Dendritic cell treated with granulocyte-macrophage colony-stimulating factor and Interleukin-4, amounts not matched to agents 40 ng/mL and 50 ng/mL, for 4 days (primary cell): Measurements from ENCODE around the gene CTNS.

Source experiments
- H3K27ac Mint-ChIP-seq: one replicate; pipeline ENCODE4 v1.8.0; 2022; ENCODE audit warnings: mild to moderate bottlenecking, mixed read lengths
- H3K27me3 Mint-ChIP-seq: one replicate; pipeline ENCODE4 v1.8.0; 2022; ENCODE audit warnings: mild to moderate bottlenecking, mixed read lengths
- H3K36me3 Mint-ChIP-seq: one replicate; pipeline ENCODE4 v1.8.0; 2022; ENCODE audit warnings: low read depth, mixed read lengths
- H3K4me1 Mint-ChIP-seq: one replicate; pipeline ENCODE4 v1.8.0; 2022; ENCODE audit warnings: low read depth, mixed read lengths
- H3K4me3 Mint-ChIP-seq: one replicate; pipeline ENCODE4 v1.8.0; 2022; ENCODE audit warnings: mild to moderate bottlenecking, moderate library complexity, mixed read lengths
- H3K9me3 Mint-ChIP-seq: one replicate; pipeline ENCODE4 v1.8.0; 2022; ENCODE audit warnings: mixed read lengths
- intact Hi-C: fragments of 100-400 bp; cut with micrococcal nuclease; formaldehyde crosslinking; loops from one replicate; pipeline ENCODE4 v1.15.0; 2022

CTNS gene

GRCh38 chr17:3678095-3678820 is 41.7 kb downstream of the CTNS start:
- Mint-ChIP-seq H3K4me1 (peaks cover 39% of the 10 kb centered on the region), H3K36me3 (no peaks in the 10 kb centered on the region), H3K9me3 (no peaks in the 10 kb centered on the region), H3K4me3 (no peak overlapping the region), H3K27me3 (peaks cover 13% of the 10 kb centered on the region), H3K27ac (no peak overlapping the region)
- intact Hi-C loops = no loop called here

DNA sequence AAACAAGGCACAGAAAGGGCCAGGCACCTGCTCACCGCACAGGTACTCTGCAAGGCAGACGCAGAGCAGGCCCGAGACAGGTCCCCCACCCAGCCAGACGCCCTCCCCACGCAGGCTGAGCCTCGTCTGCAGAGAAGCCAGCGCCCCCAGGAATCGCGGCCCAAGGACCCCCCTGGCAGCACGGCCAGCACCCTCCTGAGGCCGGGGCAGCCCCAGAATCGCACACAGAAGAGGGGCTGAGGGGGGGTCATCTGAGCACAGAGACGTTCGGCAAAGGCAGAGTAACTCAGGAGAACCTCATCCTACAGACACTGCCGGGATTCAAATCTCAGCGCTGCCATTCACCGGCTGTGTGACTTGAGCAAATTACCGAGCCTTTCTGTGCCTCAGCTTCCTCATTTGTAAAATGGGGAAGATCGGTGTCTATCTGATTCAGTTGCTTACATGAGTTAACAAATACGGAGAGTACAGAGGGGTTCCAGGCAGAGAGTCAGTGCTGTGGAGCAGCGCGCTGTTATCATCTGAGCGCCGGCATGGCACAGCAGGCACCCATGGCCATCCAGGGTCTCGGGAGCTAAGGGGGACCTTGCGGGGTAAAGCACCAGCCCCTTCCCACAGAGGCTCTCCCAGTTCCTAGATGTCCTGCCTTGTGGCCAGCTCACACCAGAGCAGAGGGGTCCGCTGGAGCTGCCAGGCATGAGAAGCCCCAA is 42.4 kb downstream of the CTNS start:
- intact Hi-C loops = no loop called here
- no peaks in the 10 kb centered on the region for H3K9me3 Mint-ChIP-seq
- H3K36me3 Mint-ChIP-seq = no peaks in the 10 kb centered on the region
- H3K27me3 Mint-ChIP-seq = peaks cover 16% of the 10 kb centered on the region
- H3K4me1 Mint-ChIP-seq = peaks cover 38% of the 10 kb centered on the region
- H3K4me3 Mint-ChIP-seq = no peak overlapping the region
- peak overlapping the region; percentile 50 for H3K27ac Mint-ChIP-seq

GRCh38 chr17:3679531-3680126 is 43.1 kb downstream of the CTNS start:
- no peak overlapping the region for H3K4me3 Mint-ChIP-seq
- peaks cover 38% of the 10 kb centered on the region for H3K4me1 Mint-ChIP-seq
- H3K27me3 Mint-ChIP-seq = peaks cover 19% of the 10 kb centered on the region
- intact Hi-C loops = no loop called here
- H3K9me3 Mint-ChIP-seq = no peaks in the 10 kb centered on the region
- H3K27ac Mint-ChIP-seq = peak overlapping the region; percentile 50
- H3K36me3 Mint-ChIP-seq = no peaks in the 10 kb centered on the region

GRCh38 chr17:3681057-3681456 is 44.5 kb downstream of the CTNS start:
- Mint-ChIP-seq H3K27ac (peak overlapping the region; percentile 51), H3K4me3 (no peak overlapping the region), H3K9me3 (no peaks in the 10 kb centered on the region), H3K4me1 (peaks cover 38% of the 10 kb centered on the region), H3K27me3 (peaks cover 26% of the 10 kb centered on the region), H3K36me3 (no peaks in the 10 kb centered on the region)
- intact Hi-C loops = no loop called here

GRCh38 chr17:3681565-3681964 is 45.0 kb downstream of the CTNS start:
- H3K4me1 Mint-ChIP-seq = peaks cover 38% of the 10 kb centered on the region

DNA sequence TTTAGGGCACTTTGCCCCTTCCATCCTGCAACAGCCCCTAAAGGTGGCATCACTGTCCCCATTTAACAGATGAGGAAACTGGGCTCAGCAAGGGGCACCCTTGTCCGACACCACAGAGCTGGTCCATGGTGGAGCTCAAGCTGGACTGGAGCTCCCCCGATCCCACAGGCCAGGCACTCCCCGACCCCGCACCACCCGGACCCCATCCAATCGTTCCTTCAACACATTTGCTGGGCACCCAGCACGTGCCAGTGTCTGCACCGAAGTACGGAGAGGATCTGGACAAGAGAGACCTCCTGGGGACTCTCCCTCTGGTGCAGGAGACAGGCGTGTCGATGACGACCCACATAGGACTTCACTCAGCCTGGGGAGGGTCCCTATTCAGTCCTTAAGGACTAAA is 45.5 kb downstream of the CTNS start:
- peaks cover 38% of the 10 kb centered on the region for H3K4me1 Mint-ChIP-seq
- H3K36me3 Mint-ChIP-seq = no peaks in the 10 kb centered on the region
- no peak overlapping the region for H3K4me3 Mint-ChIP-seq
- intact Hi-C loops = loop anchor here (2.0 kb wide), 1 partner anchor 51 kb away; no protein-coding TSS in a partner anchor
- no peaks in the 10 kb centered on the region for H3K9me3 Mint-ChIP-seq
- H3K27ac Mint-ChIP-seq = peak overlapping the region; percentile 51
- H3K27me3 Mint-ChIP-seq = peaks cover 26% of the 10 kb centered on the region

More at GRCh38 chr17:3681565-3681964, 45.0 kb downstream of the CTNS start:
- Mint-ChIP-seq H3K4me3 (no peak overlapping the region), H3K27ac (peak overlapping the region; percentile 51), H3K27me3 (peaks cover 26% of the 10 kb centered on the region), H3K36me3 (no peaks in the 10 kb centered on the region), H3K9me3 (no peaks in the 10 kb centered on the region)
- intact Hi-C loops = no loop called here

DNA sequence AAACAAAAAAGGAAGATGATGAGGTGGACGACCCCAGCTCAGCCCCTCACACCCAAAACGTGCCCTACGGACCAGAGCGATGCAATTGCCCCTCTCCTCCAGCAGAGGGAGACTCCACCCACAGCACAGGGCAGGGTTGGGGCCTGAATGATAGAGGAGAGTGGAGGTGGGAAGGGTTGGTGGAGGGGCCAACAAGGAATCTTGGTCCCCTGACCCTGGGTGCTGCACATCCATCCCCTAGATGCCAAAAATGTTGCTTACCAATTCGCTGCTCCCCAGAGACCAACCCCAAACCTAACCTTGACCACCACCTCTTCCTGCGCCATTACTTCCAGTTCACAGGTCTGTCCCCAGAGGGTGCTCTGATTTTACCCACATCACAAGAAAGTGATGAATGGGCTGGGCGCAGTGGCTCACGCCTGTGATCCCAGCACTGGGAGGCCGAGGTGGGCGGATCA is 46.5 kb downstream of the CTNS start:
- Mint-ChIP-seq H3K36me3 (no peaks in the 10 kb centered on the region), H3K9me3 (no peaks in the 10 kb centered on the region), H3K27me3 (peaks cover 25% of the 10 kb centered on the region), H3K4me3 (no peak overlapping the region), H3K4me1 (peaks cover 38% of the 10 kb centered on the region), H3K27ac (no peak overlapping the region)
- intact Hi-C loops = loop anchor here (2.0 kb wide), 1 partner anchor 50 kb away; no protein-coding TSS in a partner anchor

DNA sequence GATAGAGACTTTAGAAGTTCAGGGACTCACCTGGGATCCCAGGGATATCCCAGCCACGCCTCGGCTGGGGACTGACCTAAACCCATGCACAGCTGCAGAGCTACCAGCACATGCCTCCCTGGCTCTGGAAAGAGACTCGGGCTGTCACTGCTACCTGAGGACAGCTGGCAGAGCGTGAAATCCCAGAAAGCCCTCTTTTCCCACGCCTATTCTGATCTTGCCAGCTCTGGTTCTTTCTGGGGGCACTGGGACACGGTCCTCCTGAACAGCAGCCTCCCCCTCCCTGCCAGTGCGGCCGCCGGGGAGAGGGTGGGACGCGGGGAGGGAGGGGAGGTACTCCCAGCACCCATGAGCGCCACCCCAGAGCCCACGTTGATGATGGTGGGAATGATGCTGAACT is 48.6 kb downstream of the CTNS start:
- Mint-ChIP-seq H3K27ac (no peak overlapping the region), H3K27me3 (peaks cover 25% of the 10 kb centered on the region), H3K4me1 (peaks cover 21% of the 10 kb centered on the region), H3K4me3 (no peak overlapping the region), H3K36me3 (no peaks in the 10 kb centered on the region), H3K9me3 (no peaks in the 10 kb centered on the region)
- intact Hi-C loops = no loop called here

- Mint-ChIP-seq H3K4me1 (peaks cover 2% of the 10 kb centered on the region), H3K9me3 (no peaks in the 10 kb centered on the region), H3K27ac (no peak overlapping the region), H3K36me3 (no peaks in the 10 kb centered on the region), H3K27me3 (peaks cover 22% of the 10 kb centered on the region), H3K4me3 (no peak overlapping the region)
- intact Hi-C loops = no loop called here
Observed at GRCh38 chr17:3688027-3688553, 51.5 kb downstream of the CTNS start.

DNA sequence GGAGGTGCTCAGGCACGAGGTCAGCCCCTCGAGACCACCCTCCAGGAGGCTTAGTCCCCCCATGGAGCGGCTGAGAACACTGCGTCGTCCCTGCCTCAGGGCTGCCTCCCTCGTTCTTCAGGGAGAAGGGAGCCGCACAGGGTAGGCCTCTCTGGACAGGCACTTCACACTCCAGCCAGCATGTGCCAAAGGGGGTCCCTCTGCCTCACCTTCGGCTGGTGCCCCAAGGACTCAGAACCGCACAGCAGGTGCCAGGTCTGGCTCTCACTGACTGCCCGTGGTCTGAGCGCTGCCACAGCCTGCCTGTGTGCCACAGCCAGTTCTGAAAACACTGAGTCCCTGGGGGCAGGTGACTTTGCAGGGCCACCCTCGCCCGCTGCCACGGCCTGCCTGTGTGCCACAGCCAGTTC is 52.3 kb downstream of the CTNS start:
- no peak overlapping the region for H3K27ac Mint-ChIP-seq
- H3K9me3 Mint-ChIP-seq = no peaks in the 10 kb centered on the region
- intact Hi-C loops = no loop called here
- H3K4me1 Mint-ChIP-seq = no peaks in the 10 kb centered on the region
- no peak overlapping the region for H3K4me3 Mint-ChIP-seq
- H3K27me3 Mint-ChIP-seq = peaks cover 20% of the 10 kb centered on the region
- H3K36me3 Mint-ChIP-seq = no peaks in the 10 kb centered on the region

DNA sequence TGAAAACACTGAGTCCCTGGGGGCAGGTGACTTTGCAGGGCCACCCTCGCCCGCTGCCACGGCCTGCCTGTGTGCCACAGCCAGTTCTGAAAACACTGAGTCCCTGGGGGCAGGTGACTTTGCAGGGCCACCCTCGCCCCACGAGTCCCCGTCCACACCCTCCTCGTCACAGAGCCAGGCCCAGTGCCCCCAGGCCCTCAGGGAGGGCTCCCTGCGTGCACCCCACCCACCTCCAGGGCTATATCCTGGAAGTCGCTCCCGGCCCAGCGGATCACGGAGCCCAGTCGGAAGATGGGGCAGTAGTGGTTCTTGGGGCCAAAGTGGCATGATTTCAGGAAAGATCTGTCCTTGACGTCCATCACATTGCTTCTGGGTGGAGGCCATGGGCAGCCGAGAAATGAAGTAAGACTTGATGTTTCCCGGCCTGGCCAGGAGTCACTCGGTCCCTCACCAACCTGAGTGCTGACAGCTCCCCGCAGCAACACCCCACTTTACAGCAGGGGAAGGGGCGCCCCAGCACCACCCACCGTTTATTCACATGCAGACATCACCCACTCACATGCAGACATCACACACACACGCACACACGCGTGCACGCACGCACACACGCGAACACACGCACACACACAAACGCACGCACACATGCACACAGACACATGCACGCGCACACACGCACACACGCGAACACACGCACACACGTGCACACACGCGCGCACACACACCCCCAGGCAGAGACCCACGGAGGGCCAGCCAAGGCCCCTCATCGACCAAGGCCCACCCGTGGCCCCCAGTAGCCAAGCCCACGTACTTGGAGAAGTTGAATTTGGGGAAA is 52.9 kb downstream of the CTNS start:
- no peak overlapping the region for H3K4me3 Mint-ChIP-seq
- no peak overlapping the region for H3K27ac Mint-ChIP-seq
- H3K9me3 Mint-ChIP-seq = no peaks in the 10 kb centered on the region
- H3K4me1 Mint-ChIP-seq = peaks cover under 1% of the 10 kb centered on the region
- H3K36me3 Mint-ChIP-seq = no peaks in the 10 kb centered on the region
- intact Hi-C loops = no loop called here
- peaks cover 21% of the 10 kb centered on the region for H3K27me3 Mint-ChIP-seq

- no peak overlapping the region for H3K4me3 Mint-ChIP-seq
- H3K27ac Mint-ChIP-seq = no peak overlapping the region
- peaks cover 23% of the 10 kb centered on the region for H3K27me3 Mint-ChIP-seq
- intact Hi-C loops = no loop called here
- H3K9me3 Mint-ChIP-seq = no peaks in the 10 kb centered on the region
- H3K4me1 Mint-ChIP-seq = peaks cover 8% of the 10 kb centered on the region
- no peaks in the 10 kb centered on the region for H3K36me3 Mint-ChIP-seq
Observed at GRCh38 chr17:3690094-3690715, 53.6 kb downstream of the CTNS start.

- Mint-ChIP-seq H3K36me3 (no peaks in the 10 kb centered on the region), H3K4me1 (peaks cover 20% of the 10 kb centered on the region), H3K27me3 (peaks cover 28% of the 10 kb centered on the region), H3K4me3 (no peak overlapping the region), H3K27ac (no peak overlapping the region), H3K9me3 (no peaks in the 10 kb centered on the region)
- intact Hi-C loops = no loop called here
Observed at GRCh38 chr17:3691617-3692067, 55.1 kb downstream of the CTNS start.
